GM21825 (cell line): ENCODE measurements around the gene NFATC4.
"Not testable (repeated sequence)": the region's sequence is repeated elsewhere in the genome, so short reads cannot be mapped to it uniquely, and the experiment has no call there.

ENCODE experiments used
- ATAC-seq: cut with Tn5 transposase; IDR thresholded peaks from one replicate; pipeline ENCODE4 v1.9.1; 2021; ENCODE audit warnings: mild to moderate bottlenecking, moderate library complexity; ENCODE audit not compliant: unreplicated experiment

NFATC4 gene

DNA sequence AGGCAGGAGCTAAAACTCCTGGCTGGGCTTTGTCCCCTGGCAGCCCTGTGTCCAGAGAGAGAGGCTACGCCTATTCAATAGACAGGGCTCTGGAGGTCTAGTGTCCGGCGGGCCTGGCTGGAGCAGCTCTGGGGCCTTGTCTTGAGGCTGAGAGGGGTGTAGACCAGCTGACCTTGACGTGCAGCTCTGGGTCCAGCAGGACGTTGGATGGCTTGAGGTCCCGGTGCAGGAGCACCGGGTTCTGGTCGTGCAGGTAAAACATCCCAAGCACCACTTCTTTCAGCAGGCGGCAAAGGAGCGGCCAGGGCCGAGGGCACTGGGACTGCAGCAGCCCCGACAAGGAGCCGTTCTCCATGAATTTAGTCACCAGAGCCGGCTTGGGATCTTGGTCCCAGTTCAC, 29.1 kb upstream of the NFATC4 start:
- ATAC-seq = no peak

GRCh38 chr14:24339284-24340151, 28.5 kb upstream of the NFATC4 start, which contains the start of gene RIPK3:
TSS of gene RIPK3 (minus strand) at chr14:24339991. CDS start at chr14:24339826, 165 bp downstream.
- ATAC-seq = peak; percentile 84

GRCh38 chr14:24340606-24341005, 27.4 kb upstream of the NFATC4 start:
- no peak for ATAC-seq

GRCh38 chr14:24342889-24343288, 25.1 kb upstream of the NFATC4 start:
- no peak for ATAC-seq

DNA sequence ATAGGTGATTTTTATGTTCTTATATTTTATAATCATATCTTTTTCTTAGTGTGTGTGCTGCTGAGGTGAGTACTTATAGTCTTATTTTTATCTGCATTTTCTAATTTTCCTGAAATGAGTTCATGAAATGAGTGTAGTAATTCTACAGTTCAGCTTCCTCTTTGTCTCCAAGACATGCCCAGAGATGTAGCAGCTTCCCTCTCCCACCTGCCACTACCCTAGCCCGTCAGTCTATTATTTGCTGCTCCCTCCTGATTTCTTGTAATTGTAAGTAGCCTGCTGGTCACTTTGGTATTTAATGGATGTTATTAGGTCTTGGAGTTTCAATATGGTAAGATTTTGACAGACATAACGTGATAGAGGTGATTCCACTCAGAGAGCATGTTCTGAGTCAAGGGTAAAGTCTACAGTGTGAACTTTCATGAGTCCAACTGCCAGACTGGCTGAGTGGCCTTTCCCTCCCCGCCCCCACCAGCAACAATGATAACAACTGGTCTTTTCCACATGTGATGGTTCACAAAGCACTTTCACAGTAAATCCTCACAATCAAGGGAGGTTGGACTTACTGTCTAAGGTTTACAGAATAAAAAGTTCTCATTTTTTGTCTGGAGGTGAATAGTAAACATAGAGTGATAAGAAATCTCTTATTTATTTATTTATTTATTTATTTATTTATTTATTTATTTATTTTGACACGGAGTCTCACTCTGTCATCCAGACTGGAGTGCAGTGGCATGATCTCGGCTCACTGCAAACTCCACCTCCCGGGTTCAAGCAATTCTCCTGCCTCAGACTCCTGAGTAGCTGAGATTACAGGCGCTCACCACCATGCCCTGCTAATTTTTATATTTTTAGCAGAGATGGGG, 24.0 kb upstream of the NFATC4 start:
- ATAC-seq = no peak

- no peak for ATAC-seq
These were observed 20.9 kb upstream of the NFATC4 start for GRCh38 chr14:24347134-24347533.

- no peak for ATAC-seq
These were observed 19.8 kb upstream of the NFATC4 start for GRCh38 chr14:24348186-24348585.

- ATAC-seq = no peak
These were observed 18.2 kb upstream of the NFATC4 start for GRCh38 chr14:24349742-24350141.

DNA sequence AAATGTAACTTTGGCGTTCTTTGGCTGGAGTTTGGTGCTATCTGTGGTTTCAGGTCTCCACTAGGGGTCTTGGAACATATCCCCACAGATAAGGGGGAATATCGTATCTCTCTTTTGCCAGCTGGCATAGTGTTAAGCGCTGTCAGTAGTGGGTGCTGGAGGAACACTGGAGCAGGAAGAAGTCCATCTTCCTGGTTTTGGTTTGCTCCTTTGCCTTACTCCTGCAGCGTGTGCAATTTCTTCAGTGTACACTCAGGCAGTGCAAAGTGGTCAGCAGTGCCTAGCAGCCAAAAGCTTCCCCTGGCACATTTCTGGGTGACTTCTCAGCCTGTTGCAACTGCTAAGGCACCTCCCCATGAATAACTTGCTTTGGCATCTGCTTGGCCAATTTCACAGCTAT, 16.5 kb upstream of the NFATC4 start:
- no peak for ATAC-seq

GRCh38 chr14:24353559-24354481, 14.2 kb upstream of the NFATC4 start:
- ATAC-seq = no peak

GRCh38 chr14:24354482-24354825, 13.5 kb upstream of the NFATC4 start:
- not testable (repeated sequence) for ATAC-seq

DNA sequence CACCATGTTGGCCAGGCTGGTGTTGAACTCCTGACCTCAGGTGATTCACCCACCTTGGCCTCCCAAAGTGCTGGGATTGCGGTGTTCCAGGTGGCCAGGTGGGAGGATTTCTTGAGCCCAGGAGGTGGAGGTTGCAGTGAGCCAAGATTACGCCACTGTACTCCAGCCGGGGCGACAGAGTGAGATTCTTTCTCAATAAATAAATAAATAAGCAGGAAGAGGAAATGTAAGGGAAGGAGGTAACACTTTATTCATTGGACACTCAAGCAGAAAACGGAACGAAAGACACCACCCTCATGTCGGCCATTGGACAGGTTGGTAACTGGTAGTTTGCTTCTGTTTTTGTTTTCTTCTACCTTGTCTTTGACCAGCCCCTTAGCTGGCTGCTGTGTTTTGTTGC, 13.0 kb upstream of the NFATC4 start:
- no peak for ATAC-seq

- ATAC-seq = no peak
These were observed 11.8 kb upstream of the NFATC4 start for GRCh38 chr14:24356208-24356607.

DNA sequence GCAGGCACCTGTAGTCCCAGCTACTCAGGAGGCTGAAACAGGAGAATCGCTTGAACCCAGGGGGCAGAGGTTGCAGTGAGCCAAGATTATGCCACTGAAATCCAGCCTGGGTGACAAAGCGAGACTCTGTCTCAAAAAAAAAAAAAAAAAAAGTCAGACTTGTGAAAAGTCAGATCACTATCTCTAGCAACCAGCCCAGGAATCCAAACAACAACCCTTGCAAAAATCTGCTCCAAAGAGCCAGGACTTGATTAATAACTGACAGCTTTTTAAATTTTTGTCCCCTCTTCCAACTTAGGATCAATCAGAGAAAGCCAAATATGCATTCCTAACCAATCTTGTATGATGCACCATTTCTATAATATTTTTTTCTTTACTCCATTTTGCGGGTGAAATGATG, 7.7 kb upstream of the NFATC4 start:
- ATAC-seq = no peak

GRCh38 chr14:24361326-24361725, 6.7 kb upstream of the NFATC4 start:
- no peak for ATAC-seq

DNA sequence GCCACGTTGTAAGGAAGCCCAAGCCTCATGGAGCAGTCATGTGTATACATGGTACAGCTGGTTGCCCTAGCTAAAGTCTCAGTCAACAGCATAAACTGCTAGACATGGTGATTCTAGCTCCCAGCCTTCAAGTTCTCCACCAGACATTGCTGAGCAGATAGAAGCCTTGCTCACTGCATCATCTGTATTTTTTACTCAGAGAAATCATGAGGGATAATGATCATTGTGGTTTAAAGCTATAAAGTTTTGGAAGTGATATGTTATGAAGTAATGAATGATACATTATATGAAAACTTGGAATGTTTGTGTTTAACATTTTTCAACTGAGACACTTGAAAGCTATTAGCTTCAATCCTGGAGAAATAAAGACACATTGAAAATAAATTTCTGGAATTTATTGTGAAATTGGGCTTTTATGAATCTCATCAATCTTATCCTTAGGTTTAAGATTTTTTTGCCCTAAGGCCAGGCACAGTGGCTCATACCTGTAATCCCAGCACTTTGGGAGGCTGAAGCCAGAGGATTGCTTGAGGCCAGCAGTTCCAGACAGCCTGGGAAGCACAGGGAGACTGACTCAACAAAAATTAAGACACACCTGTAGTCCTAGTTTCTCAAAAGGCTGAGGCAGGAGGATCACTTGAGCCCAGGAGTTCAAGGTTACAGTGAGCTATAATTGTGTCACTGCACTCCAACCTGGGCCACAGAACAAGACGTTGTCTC, 5.6 kb upstream of the NFATC4 start:
- ATAC-seq = no peak

- ATAC-seq = no peak
These were observed 4.6 kb upstream of the NFATC4 start for GRCh38 chr14:24363401-24363800.

- ATAC-seq = no peak
These were observed 3.1 kb upstream of the NFATC4 start for GRCh38 chr14:24364841-24365240.

GRCh38 chr14:24365600-24366412, 2.2 kb upstream of the NFATC4 start:
- ATAC-seq = no peak

- no peak for ATAC-seq
These were observed 1.6 kb upstream of the NFATC4 start for GRCh38 chr14:24366413-24366720.
